ENCODE measurements around the gene MDM2.
"Not testable (repeated sequence)": the region's sequence is repeated elsewhere in the genome, so short reads cannot be mapped to it uniquely, and the experiment has no call there.

Gene MDM2

DNA sequence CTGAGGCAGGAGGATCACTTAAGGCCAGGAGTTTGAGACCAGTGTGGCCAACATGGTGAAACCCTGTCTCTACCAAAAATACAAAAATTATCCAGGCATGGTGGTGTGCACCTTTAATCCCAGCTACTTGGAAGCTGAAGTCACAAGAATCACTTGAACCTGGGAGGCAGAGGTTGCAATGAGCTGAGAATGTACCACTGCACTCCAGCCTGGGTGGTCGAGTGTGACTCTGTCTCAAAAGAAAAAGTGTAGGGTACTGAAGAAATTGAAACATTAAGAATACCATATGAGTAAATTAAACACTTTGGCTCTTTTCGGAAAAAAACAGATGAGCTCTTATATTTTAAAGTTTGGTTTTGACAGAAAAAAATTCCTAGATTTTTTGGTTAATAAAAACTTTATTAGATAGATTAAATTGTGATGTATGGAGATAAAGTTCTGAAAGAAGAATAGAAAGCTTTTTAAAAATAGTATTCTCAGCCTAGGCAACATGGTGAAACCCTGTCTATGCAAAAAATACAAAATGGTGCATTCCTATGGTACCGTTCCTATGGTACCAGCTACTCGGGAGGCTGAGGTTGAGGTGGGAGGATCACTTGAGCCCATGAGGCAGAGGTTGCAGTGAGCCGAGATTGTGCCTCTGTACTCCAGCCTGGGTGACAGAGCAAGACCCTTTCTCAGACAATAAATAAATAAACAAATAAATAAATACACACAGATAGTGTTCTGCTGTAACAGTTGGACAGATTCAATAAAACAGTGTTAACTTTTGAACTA is 20.1 kb downstream of the MDM2 start:
- no peak for DNase-seq (ENCODE audit: low spot score)

DNA sequence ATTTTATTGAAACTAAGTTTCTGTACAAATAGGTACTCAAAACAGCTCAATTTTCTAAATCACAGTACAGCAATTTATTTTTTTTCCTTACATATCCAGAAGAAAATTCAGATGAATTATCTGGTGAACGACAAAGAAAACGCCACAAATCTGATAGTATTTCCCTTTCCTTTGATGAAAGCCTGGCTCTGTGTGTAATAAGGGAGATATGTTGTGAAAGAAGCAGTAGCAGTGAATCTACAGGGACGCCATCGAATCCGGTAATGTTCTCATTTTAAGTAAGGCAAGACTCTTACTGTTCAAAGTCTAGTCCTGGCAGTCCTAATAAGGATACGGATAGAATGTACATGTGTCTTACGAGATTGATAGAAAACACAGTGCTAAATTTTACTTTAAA is 20.7 kb downstream of the MDM2 start:
- DNase-seq (ENCODE audit: low spot score), result no peak

DNA sequence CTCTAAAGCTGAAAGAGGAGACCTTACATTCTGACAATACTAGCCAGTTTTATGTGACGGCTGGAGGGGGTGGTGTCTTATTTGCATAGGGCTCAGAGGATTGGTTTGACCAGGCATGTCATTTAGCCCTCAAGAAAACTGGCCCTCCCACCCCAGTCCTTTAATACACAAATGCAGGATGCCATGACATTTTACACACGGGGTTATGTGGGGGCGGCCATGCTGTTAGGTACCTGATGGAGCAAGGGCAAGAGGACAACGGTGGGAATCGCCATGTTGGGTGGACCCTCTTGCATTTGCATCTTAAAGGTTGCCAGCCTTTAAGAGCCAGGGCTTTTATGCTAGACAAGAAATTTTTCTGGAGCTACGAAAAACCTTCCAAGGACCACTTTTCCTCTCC is 23.3 kb downstream of the MDM2 start:
- DNase-seq (ENCODE audit: low spot score), result no peak

DNA sequence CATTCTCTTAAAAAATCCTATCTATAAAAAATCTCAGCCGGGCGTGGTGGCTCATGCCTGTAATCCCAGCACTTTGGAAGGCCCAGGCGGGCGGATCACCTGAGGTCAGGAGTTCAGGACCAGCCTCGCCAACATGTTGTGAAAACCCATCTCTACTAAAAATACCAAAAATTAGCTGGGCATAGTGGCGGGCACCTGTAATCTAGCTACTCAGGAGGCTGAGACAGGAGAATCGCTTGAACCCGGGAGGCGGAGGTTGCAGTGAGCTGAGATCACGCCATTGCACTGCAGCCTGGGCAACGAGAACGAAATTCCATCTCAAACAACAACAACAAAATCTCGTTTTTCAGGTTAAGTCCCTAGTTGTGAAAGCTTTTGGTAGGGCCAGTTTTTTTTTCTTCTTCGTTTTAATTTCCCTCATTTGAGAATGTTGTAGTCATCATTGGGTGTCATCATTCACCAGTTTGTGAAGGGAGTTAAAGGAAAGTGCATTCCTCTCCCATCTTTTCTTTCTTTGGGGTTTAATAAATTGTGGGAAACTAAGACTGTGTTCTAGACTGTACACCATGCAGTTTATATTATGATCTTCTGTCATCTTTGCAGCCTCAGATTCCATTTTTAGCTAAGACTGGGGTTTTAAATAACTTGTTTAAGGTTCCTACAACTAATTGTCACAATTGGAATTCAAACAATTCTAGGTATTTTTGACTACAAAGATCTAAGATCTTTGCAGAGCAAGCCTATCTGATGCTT is 23.9 kb downstream of the MDM2 start:
- DNase-seq (ENCODE audit: low spot score), result no peak

DNA sequence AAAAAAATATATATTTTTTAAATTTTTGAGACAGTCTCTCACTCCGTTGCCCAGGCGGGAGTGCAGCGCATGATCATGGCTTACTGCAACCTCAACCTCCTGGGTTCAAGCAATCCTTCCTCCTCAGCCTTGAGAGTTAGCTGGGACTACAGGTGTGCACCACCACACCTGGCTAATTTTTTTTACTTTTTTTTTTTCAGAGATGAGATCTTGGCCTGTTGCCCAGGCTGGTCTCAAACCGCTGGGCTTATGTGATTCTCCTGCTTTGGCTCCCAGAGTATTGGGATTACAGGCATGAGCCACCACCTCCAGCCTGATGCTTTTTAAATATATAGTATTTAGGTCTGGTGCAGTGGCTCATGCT is 24.5 kb downstream of the MDM2 start:
- DNase-seq (ENCODE audit: low spot score), result no peak

DNA sequence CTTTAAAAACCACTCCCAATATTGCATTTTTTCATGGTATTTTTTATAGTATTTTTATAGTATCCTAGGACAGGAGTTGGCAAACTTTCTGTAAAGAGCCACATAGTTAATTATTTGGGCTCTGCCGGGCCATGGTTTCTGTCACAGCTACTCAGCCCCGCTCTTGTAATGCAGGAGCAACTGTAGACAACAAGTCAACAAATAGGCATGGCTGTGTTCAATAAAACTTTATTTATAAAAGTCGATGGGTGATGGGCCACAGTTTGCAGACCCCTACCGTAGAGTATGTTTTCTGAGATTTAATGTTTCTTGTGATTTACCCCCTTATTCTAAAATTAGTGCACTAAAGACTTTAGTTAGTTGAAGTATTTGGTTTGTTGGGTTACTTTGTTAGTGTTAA is 25.5 kb downstream of the MDM2 start:
- DNase-seq (ENCODE audit: low spot score), result no peak

DNA sequence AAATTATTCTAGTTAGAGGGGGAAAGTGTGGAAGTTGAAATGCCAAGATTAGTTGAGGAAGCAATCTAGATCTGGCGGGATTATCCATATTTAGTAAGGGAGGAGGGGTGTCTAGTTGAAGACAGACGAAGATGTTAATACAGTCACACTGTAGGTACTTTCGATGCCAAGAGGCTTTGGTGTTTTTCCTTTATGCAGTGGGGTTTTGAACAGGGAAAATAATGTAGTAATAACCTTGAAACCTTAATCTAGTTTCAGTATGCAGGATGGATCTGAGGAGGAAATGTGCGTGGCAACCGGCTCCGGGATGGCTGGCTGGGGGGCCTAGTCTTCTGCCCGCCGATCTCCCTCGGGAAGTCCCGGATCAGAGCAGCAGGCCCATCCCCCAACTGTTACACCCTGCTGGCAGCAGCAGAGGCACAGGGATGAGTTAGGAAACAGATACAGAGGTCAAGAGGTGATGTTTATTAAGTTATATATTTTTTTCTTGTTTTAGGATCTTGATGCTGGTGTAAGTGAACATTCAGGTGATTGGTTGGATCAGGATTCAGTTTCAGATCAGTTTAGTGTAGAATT is 27.4 kb downstream of the MDM2 start:
- DNase-seq (ENCODE audit: low spot score), result no peak

DNA sequence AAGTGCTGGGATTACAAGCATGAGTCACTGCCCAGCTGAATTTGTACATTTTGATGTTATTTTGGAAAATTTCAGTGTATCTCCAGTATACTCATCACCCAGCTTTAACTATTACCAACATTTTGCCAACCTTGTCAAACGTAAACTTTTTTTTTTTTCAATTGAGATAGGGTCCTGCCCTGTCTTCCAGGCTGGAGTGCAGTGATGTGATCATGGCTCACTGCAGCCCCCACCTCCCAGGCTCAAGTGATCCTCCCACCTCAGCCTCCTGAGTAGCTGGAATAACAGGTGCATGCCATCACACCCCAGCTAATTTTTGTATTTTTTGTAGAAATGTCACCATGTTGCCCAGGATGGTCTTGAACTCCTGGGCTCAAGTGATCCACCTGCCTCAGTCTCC is 29.2 kb downstream of the MDM2 start:
- DNase-seq (ENCODE audit: low spot score), result no peak

DNA sequence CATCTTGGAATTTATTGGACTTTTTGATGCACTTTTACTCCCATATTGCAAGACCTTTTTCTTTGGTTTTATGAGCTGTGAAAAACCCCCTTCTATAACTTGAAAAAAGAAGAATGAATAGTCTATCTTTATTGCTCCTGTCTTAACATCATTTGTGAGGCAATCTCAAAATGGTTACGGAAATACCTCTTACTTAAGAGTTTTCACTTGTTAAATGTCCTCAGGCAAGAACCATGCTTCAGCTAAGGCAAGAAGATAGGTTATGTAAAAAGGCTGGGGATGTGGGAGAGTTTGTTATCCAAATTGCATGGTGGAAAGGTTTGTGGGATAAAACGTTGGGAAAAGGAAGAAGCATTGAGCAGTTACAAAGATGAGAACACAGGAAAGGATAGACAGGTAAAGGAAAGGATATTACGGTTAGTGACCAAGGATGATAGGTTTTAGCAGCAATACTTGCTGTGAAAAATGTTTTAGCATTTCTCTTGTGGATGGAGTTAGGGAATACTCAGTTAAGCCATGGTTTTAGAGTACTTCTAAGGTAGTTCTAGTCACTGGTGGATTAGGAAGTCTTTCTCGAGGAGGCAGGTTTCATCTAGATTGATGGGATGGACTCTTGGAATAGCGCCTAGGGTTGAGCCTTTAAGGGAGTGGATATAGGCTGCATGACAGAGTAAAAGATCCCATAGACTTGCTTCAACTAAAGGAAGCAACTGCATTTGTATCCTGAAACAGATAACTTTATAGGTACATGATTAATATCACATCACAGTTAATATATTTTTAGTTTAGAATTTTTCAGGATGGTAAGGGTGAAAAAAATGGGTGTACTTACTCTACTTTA is 30.3 kb downstream of the MDM2 start:
- no peak for DNase-seq (ENCODE audit: low spot score)

DNA sequence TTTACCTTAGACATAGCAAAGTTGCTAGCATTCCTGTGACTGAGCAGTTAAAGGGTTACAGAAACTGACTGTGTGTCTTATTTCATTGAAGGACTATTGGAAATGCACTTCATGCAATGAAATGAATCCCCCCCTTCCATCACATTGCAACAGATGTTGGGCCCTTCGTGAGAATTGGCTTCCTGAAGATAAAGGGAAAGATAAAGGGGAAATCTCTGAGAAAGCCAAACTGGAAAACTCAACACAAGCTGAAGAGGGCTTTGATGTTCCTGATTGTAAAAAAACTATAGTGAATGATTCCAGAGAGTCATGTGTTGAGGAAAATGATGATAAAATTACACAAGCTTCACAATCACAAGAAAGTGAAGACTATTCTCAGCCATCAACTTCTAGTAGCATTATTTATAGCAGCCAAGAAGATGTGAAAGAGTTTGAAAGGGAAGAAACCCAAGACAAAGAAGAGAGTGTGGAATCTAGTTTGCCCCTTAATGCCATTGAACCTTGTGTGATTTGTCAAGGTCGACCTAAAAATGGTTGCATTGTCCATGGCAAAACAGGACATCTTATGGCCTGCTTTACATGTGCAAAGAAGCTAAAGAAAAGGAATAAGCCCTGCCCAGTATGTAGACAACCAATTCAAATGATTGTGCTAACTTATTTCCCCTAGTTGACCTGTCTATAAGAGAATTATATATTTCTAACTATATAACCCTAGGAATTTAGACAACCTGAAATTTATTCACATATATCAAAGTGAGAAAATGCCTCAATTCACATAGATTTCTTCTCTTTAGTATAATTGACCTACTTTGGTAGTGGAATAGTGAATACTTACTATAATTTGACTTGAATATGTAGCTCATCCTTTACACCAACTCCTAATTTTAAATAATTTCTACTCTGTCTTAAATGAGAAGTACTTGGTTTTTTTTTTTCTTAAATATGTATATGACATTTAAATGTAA is 31.5 kb downstream of the MDM2 start:
- DNase-seq (ENCODE audit: low spot score), result no peak

DNA sequence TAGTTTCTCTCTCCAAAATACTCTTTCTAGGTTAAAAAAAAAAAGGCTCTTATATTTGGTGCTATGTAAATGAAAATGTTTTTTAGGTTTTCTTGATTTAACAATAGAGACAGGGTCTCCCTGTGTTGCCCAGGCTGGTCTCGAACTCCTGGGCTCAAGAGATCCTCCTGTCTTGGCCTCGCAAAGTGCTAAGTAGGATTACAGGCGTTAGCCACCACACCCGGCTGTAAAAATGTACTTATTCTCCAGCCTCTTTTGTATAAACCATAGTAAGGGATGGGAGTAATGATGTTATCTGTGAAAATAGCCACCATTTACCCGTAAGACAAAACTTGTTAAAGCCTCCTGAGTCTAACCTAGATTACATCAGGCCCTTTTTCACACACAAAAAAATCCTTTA is 33.2 kb downstream of the MDM2 start:
- DNase-seq (ENCODE audit: low spot score), result not testable (repeated sequence)

DNA sequence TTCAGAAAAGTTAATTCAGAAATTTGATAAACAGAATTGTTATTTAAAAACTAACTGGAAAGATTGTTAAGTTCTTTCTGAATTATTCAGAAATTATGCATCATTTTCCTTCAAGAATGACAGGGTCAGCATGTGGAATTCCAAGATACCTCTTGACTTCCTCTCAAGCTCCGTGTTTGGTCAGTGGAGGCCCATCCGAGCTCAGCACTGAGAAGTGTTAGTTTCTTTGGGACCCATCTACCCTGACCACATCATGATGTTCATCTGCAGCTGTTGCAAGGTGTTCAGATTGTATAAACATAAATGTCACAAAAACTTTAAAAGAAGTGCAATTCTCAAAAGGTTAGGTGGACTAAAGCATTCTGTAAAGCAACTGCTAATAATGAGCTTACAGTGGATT is 33.7 kb downstream of the MDM2 start:
- DNase-seq (ENCODE audit: low spot score), result no peak

DNA sequence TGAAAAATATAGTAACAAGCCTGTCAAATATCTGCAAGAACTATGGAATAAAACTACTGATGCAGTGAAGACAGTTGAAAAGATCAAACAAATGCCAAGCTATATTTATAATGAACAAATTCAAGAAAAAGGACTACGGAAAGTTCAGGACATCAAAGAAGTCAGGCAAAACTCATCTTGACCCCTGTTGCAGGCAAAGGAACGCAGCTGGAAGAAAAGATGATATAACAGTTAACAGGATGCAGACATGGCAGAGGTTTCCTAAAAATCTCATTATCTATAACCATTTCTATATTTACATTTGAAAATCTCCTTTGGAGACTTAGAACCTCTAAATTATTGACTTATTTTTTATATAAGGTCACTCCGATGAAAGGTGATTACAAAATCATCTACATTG is 34.1 kb downstream of the MDM2 start:
- DNase-seq (ENCODE audit: low spot score), result no peak

DNA sequence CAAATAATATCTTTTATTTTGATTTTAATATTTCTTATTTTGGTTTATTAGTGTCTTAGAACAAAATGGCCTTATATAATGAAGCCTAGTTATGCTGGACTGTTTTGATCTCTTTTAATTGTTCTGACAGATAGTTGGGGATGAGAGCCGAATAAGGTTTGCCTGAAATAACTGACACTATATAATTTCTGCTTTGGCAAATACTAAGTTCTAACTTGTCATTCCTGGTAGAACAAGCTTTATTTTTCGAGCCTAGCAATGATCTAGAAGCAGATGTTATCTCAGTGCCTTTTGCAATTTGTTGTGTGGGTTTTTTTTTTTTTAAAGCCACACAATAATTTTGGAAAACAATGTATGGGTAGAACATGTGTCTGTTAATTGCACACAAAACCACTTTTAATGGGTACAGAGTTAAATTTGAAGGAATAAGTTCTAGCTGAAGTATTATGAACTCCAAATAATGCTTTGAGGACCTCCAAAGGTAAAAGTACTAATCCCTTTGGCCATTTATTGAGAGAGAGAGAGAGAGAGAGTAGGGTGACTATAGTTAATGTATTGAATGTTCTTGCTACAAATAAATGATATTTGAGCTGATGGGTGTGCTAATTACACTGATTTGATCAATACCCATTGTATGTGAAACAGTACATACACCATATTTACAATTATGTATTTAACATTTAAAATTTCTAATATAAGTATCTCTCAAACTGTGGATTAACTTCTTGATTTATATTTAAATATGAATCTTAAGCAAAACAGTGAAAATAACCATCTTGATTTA is 35.0 kb downstream of the MDM2 start:
- DNase-seq (ENCODE audit: low spot score), result no peak

DNA sequence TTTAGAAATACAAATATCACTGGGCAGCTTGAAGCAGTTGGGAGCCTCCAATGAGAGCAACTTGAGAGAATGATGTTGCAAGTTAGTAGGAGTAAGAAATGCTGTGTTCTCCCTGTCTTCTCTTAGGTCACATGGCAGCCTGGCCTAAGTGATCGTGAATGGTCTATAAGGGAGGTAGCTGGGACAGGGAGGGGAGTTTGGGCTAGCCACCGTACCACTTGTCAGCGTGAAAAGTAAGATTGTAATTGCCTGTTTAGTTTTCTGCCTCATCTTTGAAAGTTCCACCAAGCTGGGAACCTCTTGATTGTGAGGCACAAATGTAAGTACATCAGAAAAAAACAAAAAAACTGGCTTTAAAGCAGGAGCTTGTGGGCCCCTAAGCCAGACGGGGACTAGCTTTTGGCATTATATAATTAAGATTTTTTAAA is 36.4 kb downstream of the MDM2 start:
- DNase-seq (ENCODE audit: low spot score), result no peak

DNA sequence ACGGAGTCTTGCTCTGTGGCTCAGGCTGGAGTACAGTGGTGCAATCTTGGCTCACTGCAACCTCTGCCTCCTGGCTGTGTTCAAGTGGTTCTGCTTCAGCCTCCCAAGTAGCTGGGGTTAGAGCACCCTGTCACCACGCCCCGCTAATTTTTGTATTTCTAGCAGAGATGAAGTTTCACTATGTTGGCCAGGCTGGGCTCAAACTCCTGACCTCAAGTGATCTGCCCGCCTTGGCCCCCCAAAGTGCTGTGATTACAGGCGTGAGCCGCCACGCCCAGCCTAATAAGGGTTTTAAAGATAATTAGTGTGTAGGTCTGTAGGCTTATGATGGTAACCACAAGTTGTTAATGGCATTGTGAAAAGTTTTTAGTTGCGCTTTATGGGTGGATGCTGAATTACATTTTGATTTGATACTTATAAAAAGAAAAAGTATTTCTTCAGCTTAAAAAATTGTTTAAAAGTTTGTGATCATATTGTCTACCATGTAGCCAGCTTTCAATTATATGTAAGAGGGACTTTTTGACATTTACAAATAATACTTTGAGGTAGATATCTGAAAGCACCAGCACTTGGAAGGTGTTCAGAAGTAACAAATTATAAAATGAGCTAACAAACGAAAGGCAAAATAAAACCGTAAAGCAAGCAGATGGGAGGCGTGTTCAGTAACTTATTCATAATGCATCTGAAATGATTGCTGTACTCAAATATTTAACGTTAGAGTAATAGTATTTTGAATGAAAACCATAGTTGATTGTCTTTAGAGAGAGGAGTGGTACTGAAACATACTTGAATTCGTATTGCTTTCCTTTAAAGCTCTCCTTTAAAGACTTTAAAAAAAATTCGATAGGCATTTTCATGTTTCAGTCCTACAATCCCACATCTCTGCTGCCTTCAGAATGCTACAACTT is 37.1 kb downstream of the MDM2 start:
- DNase-seq (ENCODE audit: low spot score), result no peak

DNA sequence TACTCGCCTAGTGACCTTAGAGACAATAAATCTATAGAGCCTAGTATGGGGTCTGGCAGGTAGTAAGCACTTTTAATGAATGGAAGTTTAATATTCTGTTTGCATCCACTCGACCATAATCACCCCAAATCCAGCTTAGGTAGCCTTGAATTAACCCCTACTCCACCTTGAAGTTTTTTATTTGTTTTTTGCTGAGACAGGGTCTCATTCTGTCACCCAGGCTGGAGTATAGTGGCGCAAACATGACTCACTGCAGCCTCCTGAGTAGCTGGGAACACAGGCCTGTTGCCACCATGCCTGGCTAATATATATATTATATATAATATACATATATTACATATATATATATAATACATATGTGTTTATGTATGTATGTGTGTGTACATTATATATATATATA is 38.8 kb downstream of the MDM2 start:
- no peak for DNase-seq (ENCODE audit: low spot score)

DNA sequence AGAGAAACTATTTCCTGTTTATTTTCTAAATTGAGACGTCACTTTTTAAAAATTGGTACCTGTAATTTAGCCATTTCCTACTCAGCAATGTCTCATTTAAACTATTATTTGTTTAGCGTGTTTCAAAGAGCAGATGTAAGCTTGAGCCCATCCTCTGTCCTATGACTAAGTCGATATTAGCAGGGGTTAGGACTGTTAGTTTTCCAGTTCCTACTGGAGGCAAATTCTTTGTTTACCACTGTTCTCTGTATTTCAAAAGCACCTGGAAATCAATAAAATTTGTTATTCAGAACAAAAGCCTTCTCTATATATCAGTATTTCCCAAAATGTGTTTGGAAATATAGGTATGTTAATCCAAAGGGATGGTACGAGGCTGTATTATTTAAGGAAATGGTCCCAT is 42.4 kb downstream of the MDM2 start:
- DNase-seq (ENCODE audit: low spot score), result no peak

DNA sequence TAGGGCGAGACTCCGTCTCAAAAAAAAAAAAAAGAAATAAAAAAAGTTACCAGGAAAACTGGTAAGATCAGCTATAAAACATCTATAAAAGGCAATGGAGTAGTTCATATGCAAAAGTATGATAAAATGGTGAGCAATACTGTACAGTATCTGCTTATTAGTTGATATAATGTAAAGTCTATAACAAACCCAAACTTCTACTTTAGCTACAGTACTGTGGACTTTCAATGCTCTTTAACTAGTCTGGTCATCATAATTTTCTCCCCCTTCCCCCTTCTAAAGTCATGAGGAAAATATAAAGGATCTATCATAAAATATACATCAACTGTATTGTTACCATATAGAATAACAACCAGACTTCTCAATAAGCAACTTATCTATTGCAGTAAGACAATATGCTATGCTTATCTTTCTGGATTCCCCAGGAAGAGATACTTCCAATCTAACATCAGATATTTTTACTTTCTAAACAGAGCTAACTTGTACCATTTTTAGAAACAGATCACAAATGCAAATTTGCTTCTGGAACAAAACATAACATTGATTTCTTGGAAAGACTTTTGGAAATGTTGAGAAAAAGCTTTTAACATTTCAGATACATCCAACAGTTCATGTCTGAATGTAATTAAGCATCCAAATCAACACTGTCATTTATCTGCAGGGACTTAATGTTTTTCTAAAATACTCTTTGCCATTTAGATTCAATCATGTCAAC is 43.8 kb downstream of the MDM2 start:
- DNase-seq (ENCODE audit: low spot score), result no peak
